HG03135 (cell line): ENCODE data around the gene IDUA.

Experiments
- ATAC-seq: cut with Tn5 transposase; IDR thresholded peaks from one replicate; pipeline ENCODE4 v1.9.1; 2021; ENCODE audit warnings: mild to moderate bottlenecking, moderate library complexity; ENCODE audit not compliant: unreplicated experiment

The IDUA gene

DNA sequence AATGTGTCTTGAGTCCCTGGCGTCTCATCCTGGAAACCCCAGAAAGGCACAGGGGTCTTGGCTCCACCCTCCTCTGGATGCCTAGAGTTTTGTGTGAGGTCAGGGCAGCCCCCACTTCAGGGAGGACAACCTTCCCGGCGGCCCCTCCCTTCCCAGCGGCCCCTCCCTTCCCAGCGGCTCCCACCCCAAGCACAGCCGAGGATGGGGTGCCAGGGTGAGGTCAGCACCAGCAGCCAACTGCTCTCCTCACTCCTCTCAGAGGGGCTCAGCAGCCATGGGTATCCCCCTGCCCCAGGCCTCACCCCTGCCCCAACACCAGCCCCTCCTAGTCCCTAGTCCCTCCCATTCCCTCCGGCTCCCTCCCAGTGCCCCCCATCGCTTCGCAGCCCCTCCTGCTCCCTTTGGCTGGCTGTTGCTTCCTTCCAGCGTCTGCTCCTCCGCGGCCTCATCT lies 30.9 kb upstream of the IDUA start:
- no peak for ATAC-seq

DNA sequence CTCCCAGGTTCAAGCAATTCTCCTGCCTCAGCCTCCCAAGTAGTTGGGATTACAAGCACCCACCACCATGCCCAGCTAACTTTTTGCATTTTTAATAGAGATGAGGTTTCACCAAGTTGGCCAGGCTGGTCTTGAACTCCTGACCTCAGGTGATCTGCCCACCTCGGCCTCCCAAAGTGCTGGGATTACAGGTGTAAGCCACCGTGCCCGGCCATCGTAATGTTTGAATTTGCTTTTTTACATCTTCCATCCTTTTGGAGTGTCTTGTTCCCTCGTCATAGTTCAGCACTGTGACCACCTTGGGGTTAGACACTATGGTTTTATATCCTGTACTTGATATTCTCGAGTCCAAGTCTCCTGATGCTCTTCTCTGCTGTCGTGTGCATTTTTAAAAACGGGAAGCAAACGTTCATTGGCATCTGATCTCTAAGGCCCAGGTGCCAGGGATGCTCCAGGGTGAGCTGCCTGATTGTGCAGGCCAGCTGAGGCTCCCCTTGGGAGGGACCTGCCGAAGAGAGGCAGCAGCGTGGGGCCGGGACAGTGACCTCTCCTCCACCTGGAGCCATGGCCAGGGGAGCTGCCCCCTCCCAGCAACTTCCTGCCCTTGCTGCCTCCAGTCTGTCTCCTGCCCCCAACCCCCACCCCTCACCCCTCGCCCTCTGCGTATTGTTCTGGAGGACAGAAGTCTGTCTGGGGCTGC lies 30.2 kb upstream of the IDUA start:
- no peak for ATAC-seq

GRCh38 chr4:957231-957580 lies 29.6 kb upstream of the IDUA start:
- ATAC-seq = no peak

- ATAC-seq = no peak
Measured at GRCh38 chr4:957581-958313, 29.1 kb upstream of the IDUA start.

DNA sequence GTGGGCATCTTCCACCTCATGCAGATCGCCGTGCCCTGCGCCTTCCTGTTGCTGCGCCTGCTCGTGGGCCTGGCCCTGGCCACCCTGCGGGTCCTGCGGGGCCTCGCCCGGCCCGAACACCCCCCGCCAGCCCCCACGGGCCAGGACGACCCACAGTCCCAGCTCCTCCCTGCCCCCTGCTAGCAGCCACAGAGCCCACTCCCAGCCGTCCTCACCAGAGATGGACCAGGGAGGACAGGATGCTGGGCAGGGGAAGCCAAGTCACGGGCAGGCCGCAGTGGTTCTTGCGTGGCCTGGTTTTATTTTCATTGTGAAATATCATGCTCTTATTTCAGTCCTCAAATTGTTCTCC lies 28.6 kb upstream of the IDUA start:
- ATAC-seq = no peak

DNA sequence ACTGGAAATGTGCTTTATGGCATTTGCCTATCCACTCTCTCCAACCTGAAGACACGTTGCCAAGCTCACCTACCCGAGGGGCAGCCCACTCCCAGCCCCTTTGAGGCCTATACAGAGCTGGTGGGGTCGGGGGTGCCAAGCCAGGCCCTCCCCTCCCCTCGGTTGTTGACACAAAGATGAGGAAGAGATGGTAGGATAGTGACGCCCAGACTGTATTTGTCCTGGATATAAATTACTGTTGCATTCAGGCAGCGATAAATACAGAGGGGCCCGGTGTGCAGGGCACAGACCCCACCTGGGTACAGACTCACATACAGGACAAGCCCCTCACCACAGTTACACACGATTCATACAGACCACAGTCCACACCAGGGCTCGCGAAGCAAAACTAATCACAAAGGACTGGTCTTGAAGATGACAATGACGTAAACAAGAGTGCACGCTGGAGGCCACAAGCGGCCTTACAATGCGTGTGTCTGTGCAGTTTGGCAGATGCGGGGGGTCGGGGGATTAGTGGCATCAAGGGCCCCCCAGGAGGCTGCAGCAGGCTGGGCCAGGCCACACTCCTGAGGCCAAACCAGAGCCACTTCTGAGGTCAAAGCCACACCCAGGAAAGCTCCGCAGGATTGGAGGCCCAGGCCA lies 28.0 kb upstream of the IDUA start:
- no peak for ATAC-seq

- no peak for ATAC-seq
Measured at GRCh38 chr4:959338-960139, 27.3 kb upstream of the IDUA start.

DNA sequence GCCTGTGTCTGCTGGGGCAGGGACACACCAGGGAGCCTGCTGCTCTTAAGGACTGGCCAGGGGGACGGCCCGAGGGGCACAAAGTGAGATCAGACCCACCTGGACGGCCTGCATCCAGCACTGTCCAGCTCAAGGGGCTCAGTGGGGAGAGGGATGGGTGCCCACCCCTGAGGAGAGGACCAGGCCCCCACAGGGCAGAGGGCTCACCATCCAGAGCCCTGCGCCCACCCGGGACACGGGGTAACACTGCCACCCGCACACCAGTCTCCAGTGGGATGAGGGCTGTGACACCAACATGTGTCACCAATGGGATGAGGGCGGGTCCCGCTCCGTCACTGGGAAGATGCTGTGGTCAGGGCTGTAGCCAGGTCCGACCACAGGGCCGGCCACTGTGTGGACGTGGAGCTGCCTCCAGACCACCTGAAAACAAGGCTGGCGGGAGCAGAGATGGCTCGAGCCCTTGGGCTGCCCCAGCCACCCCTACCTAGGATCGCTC lies 26.7 kb upstream of the IDUA start:
- ATAC-seq = no peak

GRCh38 chr4:960636-961350 lies 26.1 kb upstream of the IDUA start:
- ATAC-seq = no peak

DNA sequence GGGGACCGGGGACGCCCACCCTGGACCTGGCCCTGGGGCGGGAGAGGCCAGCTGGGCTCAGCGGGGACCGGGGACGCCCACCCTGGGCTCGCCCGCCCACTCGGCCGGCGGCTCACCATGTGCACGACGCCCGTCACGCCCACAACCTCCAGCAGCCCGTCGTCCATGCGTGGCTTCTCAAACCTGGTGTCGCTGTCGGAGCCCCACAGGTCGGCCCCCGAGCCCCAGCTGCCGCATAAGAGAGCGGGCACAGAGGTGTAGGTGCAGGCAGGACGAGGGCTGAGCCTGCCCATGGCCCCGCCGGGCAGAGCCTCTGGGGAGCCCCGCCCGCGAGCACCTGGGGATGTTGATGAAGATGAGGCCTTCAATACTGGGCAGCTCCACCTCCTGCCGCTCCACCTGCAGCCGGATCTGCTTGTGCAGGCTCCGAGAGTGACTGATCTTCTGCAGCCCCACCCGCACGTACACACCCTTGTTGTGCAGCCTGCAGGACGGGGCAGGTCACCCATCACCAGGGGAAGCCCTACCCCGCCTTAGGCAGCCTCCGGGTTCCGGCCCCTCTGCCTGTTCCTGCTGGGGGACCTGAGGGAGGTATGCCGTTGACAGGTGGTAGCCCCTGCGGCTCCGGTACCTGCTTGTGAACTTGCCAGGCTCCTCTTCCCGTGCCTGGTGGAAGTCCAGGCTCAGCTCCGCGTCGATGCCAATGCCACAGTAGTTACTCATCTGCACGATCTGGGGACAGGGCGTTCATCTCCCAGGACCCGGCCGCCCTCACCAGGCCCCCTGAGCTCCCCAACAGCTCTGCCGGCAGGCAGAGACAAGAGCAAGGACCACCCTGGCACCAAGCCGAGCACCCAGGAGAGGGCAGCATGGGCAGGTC lies 25.3 kb upstream of the IDUA start:
- ATAC-seq = no peak

DNA sequence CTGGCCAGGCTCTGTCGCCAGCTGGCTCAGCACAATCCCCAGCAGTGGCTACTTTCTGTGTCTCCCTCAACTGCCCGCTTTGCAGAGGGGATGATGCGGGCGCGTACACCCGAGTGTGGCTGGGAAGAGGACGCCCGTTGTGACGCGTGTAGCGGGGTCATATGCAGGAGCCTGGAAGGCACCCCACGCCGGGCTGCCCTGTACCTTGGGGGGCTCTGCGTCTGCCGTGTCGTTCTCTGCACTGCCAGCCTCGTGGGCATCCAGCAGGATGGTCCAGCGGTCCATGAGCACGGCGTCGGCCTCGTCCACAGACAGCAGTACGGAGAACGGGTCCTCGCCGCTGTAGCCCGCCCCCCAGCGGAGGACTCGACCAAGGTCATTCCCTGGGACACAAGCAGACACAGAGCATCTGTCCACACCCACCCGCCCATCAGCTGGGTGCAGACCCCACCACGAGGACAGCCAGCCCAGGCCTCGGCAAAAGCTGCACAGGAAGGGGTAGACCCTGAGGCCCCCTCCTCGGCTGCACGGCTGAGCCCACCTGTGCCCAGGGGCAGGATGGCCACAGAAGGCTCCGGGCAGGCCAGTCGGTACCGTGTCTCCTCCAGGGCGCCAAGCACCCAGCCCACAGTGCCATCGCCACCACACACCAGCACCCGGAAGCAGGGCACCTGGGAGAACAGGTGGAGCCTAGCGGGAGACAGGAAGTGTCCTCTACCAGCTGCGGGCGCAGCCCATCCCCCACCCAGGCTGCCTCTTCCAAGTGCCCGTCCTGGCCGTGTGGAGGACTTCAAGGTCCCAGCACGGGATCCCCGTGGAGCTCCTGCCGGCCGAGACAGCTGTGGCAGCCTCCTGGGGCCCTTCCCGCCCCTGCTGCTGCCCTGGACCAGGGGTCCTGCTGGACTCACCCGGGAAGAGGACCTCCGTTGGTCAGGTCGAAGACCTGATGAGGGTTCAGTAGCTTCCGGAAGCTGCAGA lies 24.3 kb upstream of the IDUA start:
- ATAC-seq = no peak

- ATAC-seq = no peak
Measured at GRCh38 chr4:963276-964225, 23.3 kb upstream of the IDUA start.

GRCh38 chr4:964346-965025 lies 22.4 kb upstream of the IDUA start:
- ATAC-seq = no peak

- ATAC-seq = no peak
Measured at GRCh38 chr4:965048-965765, 21.6 kb upstream of the IDUA start.

GRCh38 chr4:965766-966134 lies 21.1 kb upstream of the IDUA start:
- ATAC-seq = no peak
